Naive thymus-derived CD4-positive, alpha-beta T cell (primary cell): ENCODE results near the gene GRAMD4. TPM values are rescaled to one million over a fixed set of nuclear protein-coding genes. Genes with fewer than 3 reads are reported as not detected.
A peak's percentile ranks its signal among the peaks of the same experiment; 100 is the strongest.

Experiments used
- ATAC-seq: fragments of 150-1000 bp; cut with Tn5 transposase; 2 replicates; pipeline ENCODE4 v1.10.0; 2021; ENCODE audit warnings: mild to moderate bottlenecking, moderate library complexity
- CTCF ChIA-PET: fragments of 350-600 bp; sonication (Branson Sonifier 250); formaldehyde crosslinking; loops from one replicate; lab custom pipeline; 2021; ENCODE audit warnings: antibody characterized with exemption; lab: Charles Lee
- POLR2A ChIA-PET: fragments of 350-600 bp; sonication (Branson Sonifier 250); formaldehyde crosslinking; loops from one replicate; lab custom pipeline; 2021; ENCODE audit warnings: antibody characterized with exemption, inconsistent platforms; lab: Charles Lee
- DNase-seq, 9 donors: peaks; one replicate each; pipeline versions ENCODE4 v3.0.0 to v3.0.0-alpha.2; 2020 to 2022; ENCODE audit warnings: mixed read lengths in 1 of 9
- H3K27ac ChIP-seq: one replicate; pipeline ENCODE4 v1.7.0; 2013; ENCODE audit warnings: mild to moderate bottlenecking, low read depth, low read length, moderate library complexity
- H3K27me3 ChIP-seq, 2 donors: one replicate each; pipeline ENCODE4 v1.7.0; 2013; ENCODE audit warnings: low read length in 2 of 2, mild to moderate bottlenecking in 2 of 2, moderate library complexity in 2 of 2; ENCODE audit not compliant: control insufficient read depth in 2 of 2, insufficient read depth in 2 of 2
- H3K36me3 ChIP-seq, 3 experiments: 1 replicate in 2 of 3; 2 replicates in 1 of 3; pipeline ENCODE4 v1.7.0; 2013; ENCODE audit warnings: low read length in 3 of 3, mild to moderate bottlenecking in 3 of 3, moderate library complexity in 1 of 3; ENCODE audit not compliant: insufficient read depth in 3 of 3, control insufficient read depth in 2 of 3
- H3K4me1 ChIP-seq, 2 donors: one replicate each; pipeline ENCODE4 v1.7.0; 2013; ENCODE audit warnings: low read length in 2 of 2, mild to moderate bottlenecking in 2 of 2, moderate library complexity in 1 of 2; ENCODE audit not compliant: control insufficient read depth in 2 of 2, insufficient read depth in 2 of 2
- H3K4me3 ChIP-seq: 2 replicates; pipeline ENCODE4 v1.7.0; 2013; ENCODE audit warnings: mild to moderate bottlenecking, low read length
- H3K9me3 ChIP-seq, 3 experiments: 1 replicate in 2 of 3; 2 replicates in 1 of 3; pipeline ENCODE4 v1.7.0; 2013; ENCODE audit warnings: low read length in 3 of 3; ENCODE audit not compliant: control insufficient read depth in 2 of 3
- H3K27ac Mint-ChIP-seq, 9 donors: one replicate each; pipeline ENCODE4 v1.8.0; 2020 to 2022; ENCODE audit warnings: mixed read lengths in 9 of 9, mild to moderate bottlenecking in 8 of 9, moderate library complexity in 5 of 9, inconsistent platforms in 2 of 9
- H3K27me3 Mint-ChIP-seq, 5 donors: one replicate each; pipeline ENCODE4 v1.8.0; 2021 to 2022; ENCODE audit warnings: mixed read lengths in 5 of 5, mild to moderate bottlenecking in 1 of 5
- H3K36me3 Mint-ChIP-seq, 5 donors: one replicate each; pipeline ENCODE4 v1.8.0; 2020 to 2022; ENCODE audit warnings: mixed read lengths in 5 of 5, mild to moderate bottlenecking in 3 of 5, inconsistent platforms in 1 of 5
- H3K4me1 Mint-ChIP-seq, 7 donors: one replicate each; pipeline ENCODE4 v1.8.0; 2020 to 2022; ENCODE audit warnings: mixed read lengths in 7 of 7, mild to moderate bottlenecking in 3 of 7, inconsistent platforms in 1 of 7
- H3K4me3 Mint-ChIP-seq, 10 donors: one replicate each; pipeline ENCODE4 v1.8.0; 2020 to 2022; ENCODE audit warnings: mild to moderate bottlenecking in 10 of 10, mixed read lengths in 10 of 10, moderate library complexity in 6 of 10, inconsistent platforms in 2 of 10
- H3K9me3 Mint-ChIP-seq, 11 donors: one replicate each; pipeline ENCODE4 v1.8.0; 2020 to 2022; ENCODE audit warnings: mixed read lengths in 11 of 11, mild to moderate bottlenecking in 4 of 11, inconsistent platforms in 1 of 11, moderate library complexity in 1 of 11
- intact Hi-C, 2 donors: fragments of 100-400 bp; cut with micrococcal nuclease; formaldehyde crosslinking; loops; one replicate each; pipeline ENCODE4 v1.15.1; 2023
- polyA plus RNA-seq, 2 donors: library from polyadenylated mRNA; unstranded; fragments of 300-500 nt; fragmentation: Illumina TruSeq; gene quantifications; one replicate each; pipeline ENCODE4 v1.2.3, GENCODE V29; 2021
- total RNA-seq, 6 experiments: library from RNA in 5 of 6; stranded (reverse) in 5 of 6; gene quantifications; 1 replicate in 5 of 6; 2 replicates in 1 of 6; pipeline ENCODE4 v1.2.3 and lab custom pipeline; 2021 to 2026

Gene GRAMD4
- total and polyA plus RNA-seq, 7 experiments from 2014 or later, result 2.1 to 48.5 (median 14.8) TPM

GRCh38 chr22:46588279-46589140 is 31.7 kb upstream of the GRAMD4 start:
- ChIA-PET POLR2A (interaction anchor here (0.7 to 1.3 kb wide), 2 partner anchors 12 to 25 kb away, joined by 3 read pairs; no protein-coding TSS in a partner anchor), CTCF (no interaction called here)
- Histone ChIP-seq H3K9me3 (no peaks in the 10 kb centered on the region), H3K4me3 (no peak overlapping the region), H3K36me3 (no peaks in the 10 kb centered on the region), H3K4me1 (peaks cover 19 to 22% of the 10 kb centered on the region in 2 donors), H3K27me3 (no peaks in the 10 kb centered on the region), H3K27ac (no peak overlapping the region)
- Mint-ChIP-seq H3K27me3 (no peaks in the 10 kb centered on the region), H3K4me1 (peaks cover 12 to 50% (median 29%) of the 10 kb centered on the region in 7 donors), H3K36me3 (no peaks in the 10 kb centered on the region), H3K4me3 (peak overlapping the region in 2 of 10 donors; percentile 61 to 82), H3K27ac (peak overlapping the region in 1 of 9 donors; percentile 75), H3K9me3 (no peaks in the 10 kb centered on the region)
- intact Hi-C loops, result no loop called here
- ATAC-seq, result no peak
- no peak for DNase-seq

- POLR2A ChIA-PET, result interaction anchor here (0.7 to 1.3 kb wide), 2 partner anchors 12 to 26 kb away, joined by 3 read pairs; no protein-coding TSS in a partner anchor
- DNase-seq, result no peak
- no peak overlapping the region for H3K4me3 ChIP-seq
- Mint-ChIP-seq H3K4me1 (peaks cover 12 to 50% (median 30%) of the 10 kb centered on the region in 7 donors), H3K9me3 (no peaks in the 10 kb centered on the region), H3K27me3 (no peaks in the 10 kb centered on the region), H3K36me3 (no peaks in the 10 kb centered on the region), H3K4me3 (no peak overlapping the region), H3K27ac (peak overlapping the region in 1 of 9 donors; percentile 33)
- no peaks in the 10 kb centered on the region for H3K9me3 ChIP-seq
- H3K4me1 ChIP-seq, result peaks cover 19 to 22% of the 10 kb centered on the region in 2 donors
- intact Hi-C loops, result no loop called here
- H3K27ac ChIP-seq, result no peak overlapping the region
- CTCF ChIA-PET, result no interaction called here
- ATAC-seq, result no peak
- H3K27me3 ChIP-seq, result no peaks in the 10 kb centered on the region
- no peaks in the 10 kb centered on the region for H3K36me3 ChIP-seq
Observed at GRCh38 chr22:46589141-46589748, 30.9 kb upstream of the GRAMD4 start.

GRCh38 chr22:46589871-46590271 is 30.3 kb upstream of the GRAMD4 start:
- Mint-ChIP-seq H3K27me3 (no peaks in the 10 kb centered on the region), H3K27ac (no peak overlapping the region), H3K36me3 (no peaks in the 10 kb centered on the region), H3K4me3 (no peak overlapping the region), H3K9me3 (no peaks in the 10 kb centered on the region), H3K4me1 (peaks cover 12 to 50% (median 30%) of the 10 kb centered on the region in 7 donors)
- no peaks in the 10 kb centered on the region for H3K27me3 ChIP-seq
- H3K36me3 ChIP-seq, result no peaks in the 10 kb centered on the region
- H3K4me3 ChIP-seq, result no peak overlapping the region
- intact Hi-C loops, result no loop called here
- ATAC-seq (no peak), DNase-seq (no peak)
- CTCF ChIA-PET, result interaction anchor here (0.6 kb wide), 1 partner anchor 19 kb away, joined by 3 read pairs; no protein-coding TSS in a partner anchor
- no peaks in the 10 kb centered on the region for H3K9me3 ChIP-seq
- POLR2A ChIA-PET, result no interaction called here
- peaks cover 19 to 22% of the 10 kb centered on the region in 2 donors for H3K4me1 ChIP-seq
- H3K27ac ChIP-seq, result no peak overlapping the region

- no peaks in the 10 kb centered on the region for H3K9me3 Mint-ChIP-seq
- Histone ChIP-seq H3K9me3 (no peaks in the 10 kb centered on the region), H3K4me3 (no peak overlapping the region), H3K4me1 (peaks cover 19 to 22% of the 10 kb centered on the region in 2 donors), H3K36me3 (no peaks in the 10 kb centered on the region), H3K27me3 (no peaks in the 10 kb centered on the region), H3K27ac (no peak overlapping the region)
- H3K36me3 Mint-ChIP-seq, result no peaks in the 10 kb centered on the region
- peak overlapping the region in 1 of 10 donors; percentile 11 for H3K4me3 Mint-ChIP-seq
- POLR2A ChIA-PET, result no interaction called here
- intact Hi-C loops, result no loop called here
- ATAC-seq, result no peak
- peaks cover 12 to 50% (median 30%) of the 10 kb centered on the region in 7 donors for H3K4me1 Mint-ChIP-seq
- CTCF ChIA-PET, result interaction anchor here (0.6 kb wide), 1 partner anchor 18 kb away, joined by 3 read pairs; no protein-coding TSS in a partner anchor
- no peaks in the 10 kb centered on the region for H3K27me3 Mint-ChIP-seq
- peak overlapping the region in 1 of 9 donors; percentile 20 for H3K27ac Mint-ChIP-seq
- no peak for DNase-seq
Observed at GRCh38 chr22:46590334-46590733, 29.9 kb upstream of the GRAMD4 start.

- H3K4me1 ChIP-seq, result peaks cover 19% of the 10 kb centered on the region in 2 donors
Observed at GRCh38 chr22:46591930-46592329, 28.3 kb upstream of the GRAMD4 start.

GRCh38 chr22:46592390-46592872 is 27.8 kb upstream of the GRAMD4 start:
- ATAC-seq (peak; percentile 49), DNase-seq (peak in 5 of 9 donors; percentile 38 to 59 (median 40))
- Histone ChIP-seq H3K4me3 (no peak overlapping the region), H3K36me3 (no peaks in the 10 kb centered on the region), H3K4me1 (peaks cover 14 to 15% of the 10 kb centered on the region in 2 donors), H3K27ac (no peak overlapping the region), H3K9me3 (no peaks in the 10 kb centered on the region), H3K27me3 (no peaks in the 10 kb centered on the region)
- intact Hi-C loops, result loop anchor here (1.0 to 2.0 kb wide), 2 partner anchors 20 to 22 kb away; no protein-coding TSS in a partner anchor
- ChIA-PET POLR2A (no interaction called here), CTCF (no interaction called here)
- Mint-ChIP-seq H3K9me3 (no peaks in the 10 kb centered on the region), H3K27ac (peak overlapping the region in 7 of 9 donors; percentile 22 to 89 (median 58)), H3K4me1 (peaks cover 3 to 39% (median 21%) of the 10 kb centered on the region in 7 donors), H3K4me3 (peak overlapping the region; percentile 39 to 86 (median 77)), H3K36me3 (no peaks in the 10 kb centered on the region), H3K27me3 (no peaks in the 10 kb centered on the region)

More at GRCh38 chr22:46591930-46592329, 28.3 kb upstream of the GRAMD4 start:
- H3K27me3 Mint-ChIP-seq, result no peaks in the 10 kb centered on the region
- DNase-seq, result no peak
- Histone ChIP-seq H3K27ac (no peak overlapping the region), H3K4me3 (no peak overlapping the region), H3K36me3 (no peaks in the 10 kb centered on the region), H3K27me3 (no peaks in the 10 kb centered on the region), H3K9me3 (no peaks in the 10 kb centered on the region)
- POLR2A ChIA-PET, result no interaction called here
- peak overlapping the region in 5 of 9 donors; percentile 34 to 89 (median 58) for H3K27ac Mint-ChIP-seq
- H3K4me3 Mint-ChIP-seq, result peak overlapping the region in 9 of 10 donors; percentile 26 to 86 (median 74)
- no peaks in the 10 kb centered on the region for H3K9me3 Mint-ChIP-seq
- H3K36me3 Mint-ChIP-seq, result no peaks in the 10 kb centered on the region
- intact Hi-C loops, result loop anchor here (1.0 to 2.0 kb wide), 2 partner anchors 21 to 22 kb away; no protein-coding TSS in a partner anchor
- no peak for ATAC-seq
- CTCF ChIA-PET, result no interaction called here
- peaks cover 8 to 44% (median 26%) of the 10 kb centered on the region in 7 donors for H3K4me1 Mint-ChIP-seq
